GM12878 (cell line): Measurements from ENCODE around the gene CACNA1D. TPM values are rescaled to one million over a fixed set of nuclear protein-coding genes. Genes with fewer than 3 reads are reported as not detected.
A peak's percentile ranks its signal among the peaks of the same experiment; 100 is the strongest.

Experiments
- ATAC-seq: fragments of 200-7000 bp; cut with Tn5 transposase; 3 replicates; pipeline ENCODE4 v1.9.1; 2020; ENCODE audit warnings: mild to moderate bottlenecking, moderate library complexity
- BruUV-seq: library from RNA; stranded (reverse); fragments of 400-500 nt; replicated peaks from 2 replicates; lab custom pipeline; 2021; lab: Mats Ljungman, UMichigan
- CTCF ChIA-PET: fragments of 300-600 bp; sonication (Branson Sonifier 250); formaldehyde crosslinking; extraction: SDS; loops from one replicate; lab custom pipeline; 2021; ENCODE audit warnings: inconsistent platforms; lab: Yijun Ruan, JAX
- POLR2A ChIA-PET: fragments of 350-600 bp; formaldehyde crosslinking; extraction: SDS; loops from one replicate; lab custom pipeline; 2021; ENCODE audit warnings: inconsistent platforms; lab: Charles Lee
- RAD21 ChIA-PET: fragments of 300-600 bp; sonication (Branson Sonifier 250); formaldehyde crosslinking; loops from one replicate; lab custom pipeline; 2023; ENCODE audit warnings: antibody characterized with exemption; ENCODE audit not compliant: unreplicated experiment; lab: Charles Lee
- SMC1A ChIA-PET: fragments of 300-600 bp; sonication (Branson Sonifier 250); formaldehyde crosslinking; loops from one replicate; lab custom pipeline; 2023; ENCODE audit not compliant: unreplicated experiment, uncharacterized antibody; lab: Charles Lee
- DNase-seq: peaks from one replicate; pipeline ENCODE4 v3.0.0-alpha.2; 2011; ENCODE audit warnings: low read depth, low spot score
- FAIRE-seq: peaks from 3 replicates; lab custom pipeline; 2011; peaks lifted over from hg19 to GRCh38; lab: Jason Lieb, UNC
- H2AFZ ChIP-seq: 2 replicates; pipeline ENCODE4 v1.6.0; 2011; ENCODE audit warnings: low read depth, low read length, control low read depth; ENCODE audit not compliant: control insufficient read depth
- H3K27ac ChIP-seq: 2 replicates; pipeline ENCODE4 v1.5.1; 2011; ENCODE audit warnings: control low read depth; ENCODE audit not compliant: control insufficient read depth, insufficient read depth
- H3K27me3 ChIP-seq, 2 experiments: replicated peaks in 1 of 2; 2 replicates each; pipeline versions ENCODE4 v1.6.0 to v1.6.1; 2011; ENCODE audit warnings: low read length in 1 of 2; ENCODE audit not compliant: control insufficient read depth in 2 of 2, insufficient read depth in 2 of 2
- H3K36me3 ChIP-seq, 2 experiments: 2 replicates each; pipeline ENCODE4 v1.5.1; 2011; ENCODE audit warnings: low read length in 1 of 2; ENCODE audit not compliant: control insufficient read depth in 2 of 2, insufficient read depth in 2 of 2
- H3K4me1 ChIP-seq: 2 replicates; pipeline ENCODE4 v1.6.1; 2011; ENCODE audit warnings: mild to moderate bottlenecking, low read length, moderate library complexity, mixed read lengths; ENCODE audit not compliant: control insufficient read depth, insufficient read depth
- H3K4me2 ChIP-seq: 2 replicates; pipeline ENCODE4 v1.6.0; 2011; ENCODE audit warnings: control low read depth; ENCODE audit not compliant: control insufficient read depth, insufficient read depth
- H3K4me3 ChIP-seq: fragments of 200-600 bp; sonication (generic); 2 replicates; pipeline ENCODE4 v1.5.1; 2016
- H3K79me2 ChIP-seq: 2 replicates; pipeline ENCODE4 v1.6.0; 2011; ENCODE audit warnings: low read length; ENCODE audit not compliant: control insufficient read depth, insufficient read depth
- H3K9ac ChIP-seq: 2 replicates; pipeline ENCODE4 v1.8.0; 2011; ENCODE audit warnings: low read length, control low read depth, mixed read lengths; ENCODE audit not compliant: control insufficient read depth, insufficient read depth
- H3K9me3 ChIP-seq: replicated peaks from 3 replicates; pipeline ENCODE4 v1.5.1; 2011; ENCODE audit warnings: mild to moderate bottlenecking, low read length; ENCODE audit not compliant: control insufficient read depth, insufficient read depth
- H4K20me1 ChIP-seq: 2 replicates; pipeline ENCODE4 v1.6.0; 2011; ENCODE audit not compliant: control insufficient read depth, insufficient read depth
- BHLHE40 ChIP-seq, 2 experiments: fragments of 450-650 bp in 1 of 2; IDR thresholded peaks; 2 replicates each; pipeline ENCODE4 v1.6.1; 2011 to 2017; ENCODE audit warnings: low read depth in 2 of 2, borderline replicate concordance in 1 of 2, improper control_type of control experiment in 1 of 2, low read length in 1 of 2, mild to moderate bottlenecking in 1 of 2
- HCFC1 ChIP-seq: fragments of 150-350 bp; IDR thresholded peaks from 2 replicates; pipeline ENCODE4 v1.6.1; 2014; ENCODE audit warnings: low read length
- MYC ChIP-seq: IDR thresholded peaks from 2 replicates; pipeline ENCODE4 v1.6.1; 2011; ENCODE audit warnings: mild to moderate bottlenecking, low read length, moderate library complexity, inconsistent platforms; ENCODE audit not compliant: insufficient read depth, insufficient replicate concordance, insufficient read length, severe bottlenecking
- NFIC ChIP-seq: IDR thresholded peaks from 2 replicates; pipeline ENCODE4 v1.6.1; 2012; ENCODE audit warnings: low read depth, mild to moderate bottlenecking, inconsistent platforms, low read length, moderate library complexity
- NR2F1 ChIP-seq: fragments of 450-650 bp; conservative IDR thresholded peaks from 2 replicates; pipeline ENCODE4 v1.6.1; 2017; ENCODE audit warnings: mild to moderate bottlenecking
- POLR2A ChIP-seq: IDR thresholded peaks from 2 replicates; pipeline ENCODE4 v1.6.1; 2011; ENCODE audit warnings: low read depth, mild to moderate bottlenecking, low read length
- TCF12 ChIP-seq: IDR thresholded peaks from 2 replicates; pipeline ENCODE4 v1.6.1; 2011; ENCODE audit warnings: low read depth, mild to moderate bottlenecking, low read length
- USF1 ChIP-seq: IDR thresholded peaks from 2 replicates; pipeline ENCODE4 v1.6.1; 2011; ENCODE audit warnings: borderline replicate concordance, low read depth, mild to moderate bottlenecking, moderate library complexity, mixed read lengths, low read length; ENCODE audit not compliant: insufficient read depth; ENCODE audit errors: extremely low read length
- YBX1 ChIP-seq: fragments of 450-650 bp; IDR thresholded peaks from 2 replicates; pipeline ENCODE4 v1.6.1; 2016; ENCODE audit warnings: antibody characterized with exemption
- WGBS: methylation state at CpG from one replicate; pipeline ENCODE4 v1.1.6; 2016; ENCODE audit warnings: low lambda C conversion rate; ENCODE audit not compliant: insufficient replicate concordance, insufficient coverage; ENCODE audit errors: missing lambda C conversion rate; 5-methylcytosine and 5-hydroxymethylcytosine counted together
- in situ Hi-C: fragments of 300-500 bp; cut with MboI; formaldehyde crosslinking; loops from 9 replicates; pipeline ENCODE4 v1.14.3; 2018; ENCODE audit warnings: mixed read lengths
- intact Hi-C: fragments of 100-400 bp; cut with micrococcal nuclease; formaldehyde crosslinking; loops from one replicate; pipeline ENCODE4 v1.14.2; 2022; ENCODE audit not compliant: unreplicated experiment
- polyA plus RNA-seq, 11 experiments: library from polyadenylated mRNA; depleted of rRNA in 4 of 11; unstranded in 6 of 11; stranded (reverse) in 5 of 11; fragments of >200 nt; fragmentation: Nextera tagmentation in 4 of 11; fragmentation: Illumina TruSeq in 1 of 11; extraction: Ambion mirVana in 4 of 11; extraction: Trizol in 1 of 11; gene quantifications; 1 replicate in 1 of 11; 2 replicates in 10 of 11; pipeline versions ENCODE4 v1.2.1 to v1.2.3, GENCODE V29; 2011 to 2016; ENCODE audit warnings: inconsistent platforms in 2 of 11, missing spikeins in 2 of 11, low read depth in 1 of 11
- total RNA-seq, 4 experiments: library from RNA; depleted of rRNA in 3 of 4; stranded (reverse); fragments of >200 nt in 3 of 4; fragmentation: Illumina TruSeq in 1 of 4; extraction: Trizol in 1 of 4; gene quantifications; 2 replicates each; pipeline versions ENCODE4 v1.2.1 to v1.2.3, GENCODE V29; 2013 to 2021
- TF ChIP-seq, protein P1 (sequence below): IDR thresholded peaks from 2 replicates; pipeline ENCODE4 v1.6.1; 2012; ENCODE audit warnings: low read depth, low read length, improper control_type of control experiment
- TF ChIP-seq, protein P2 (sequence below): fragments of 450-650 bp; IDR thresholded peaks from 2 replicates; pipeline ENCODE4 v1.6.1; 2017; ENCODE audit warnings: mild to moderate bottlenecking, moderate library complexity

Gene CACNA1D
- total and polyA plus RNA-seq, 10 of the 15 experiments (the other 5 are each of a cell fraction or from before 2014, with no cell fraction given): 0.21 to 24.4 (median 1.6) TPM

GRCh38 chr3:53750253-53751210, 256.1 kb downstream of the CACNA1D start:
- Histone ChIP-seq H3K36me3 (no peaks in the 10 kb centered on the region), H3K27ac (peak overlapping the region; percentile 92), H3K9ac (no peak overlapping the region), H3K4me2 (peak overlapping the region; percentile 90; the same call in 1 of the 2 replicates), H3K4me1 (peaks cover 63% of the 10 kb centered on the region), H3K27me3 (no peaks in the 10 kb centered on the region), H3K79me2 (no peaks in the 10 kb centered on the region), H2AFZ (peak overlapping the region; percentile 20; the same call in 1 of the 2 replicates), H4K20me1 (no peaks in the 10 kb centered on the region), H3K9me3 (no peaks in the 10 kb centered on the region), H3K4me3 (no peak overlapping the region)
- no peak for DNase-seq
- SMC1A ChIA-PET: interaction anchor here (0.8 to 5.4 kb wide), 6 partner anchors 14 to 131 kb away, joined by 3 to 40 read pairs (median 4); no protein-coding TSS in a partner anchor
- CTCF ChIA-PET: interaction anchor here (0.8 to 1.1 kb wide), 2 partner anchors 18 to 26 kb away, joined by 3 to 4 read pairs; no protein-coding TSS in a partner anchor
- ATAC-seq: peak; percentile 56
- 45% methylated on average over 17 of the region's 17 CpGs for WGBS
- no peak for FAIRE-seq
- POLR2A ChIA-PET: interaction anchor here (0.7 to 4.0 kb wide), 5 partner anchors 22 to 98 kb away, joined by 3 to 19 read pairs (median 3); no protein-coding TSS in a partner anchor
- BruUV-seq: no TSS peak
- in situ Hi-C loops: no loop called here
- RAD21 ChIA-PET: interaction anchor here (1.0 to 3.5 kb wide), 4 partner anchors 16 to 93 kb away, joined by 3 to 17 read pairs (median 7); no protein-coding TSS in a partner anchor
- intact Hi-C loops: no loop called here
- TF ChIP-seq YBX1 (no peak), TCF12 (0 out of 2 replicates have a peak, but pooled peaks have one; percentile 44), USF1 (no peak), NR2F1 (no peak), NFIC (no peak), BHLHE40 (IDR thresholded peaks at IDR 0.05; ENCODE audit: borderline replicate concordance in 1 of 2, low read depth in 2 of 2, low read length in 1 of 2) (no peak), HCFC1 (no peak), MYC (no peak), POLR2A (no peak)
- TF ChIP-seq, protein P1, sequence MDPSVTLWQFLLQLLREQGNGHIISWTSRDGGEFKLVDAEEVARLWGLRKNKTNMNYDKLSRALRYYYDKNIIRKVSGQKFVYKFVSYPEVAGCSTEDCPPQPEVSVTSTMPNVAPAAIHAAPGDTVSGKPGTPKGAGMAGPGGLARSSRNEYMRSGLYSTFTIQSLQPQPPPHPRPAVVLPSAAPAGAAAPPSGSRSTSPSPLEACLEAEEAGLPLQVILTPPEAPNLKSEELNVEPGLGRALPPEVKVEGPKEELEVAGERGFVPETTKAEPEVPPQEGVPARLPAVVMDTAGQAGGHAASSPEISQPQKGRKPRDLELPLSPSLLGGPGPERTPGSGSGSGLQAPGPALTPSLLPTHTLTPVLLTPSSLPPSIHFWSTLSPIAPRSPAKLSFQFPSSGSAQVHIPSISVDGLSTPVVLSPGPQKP: no peak
- TF ChIP-seq, protein P2, sequence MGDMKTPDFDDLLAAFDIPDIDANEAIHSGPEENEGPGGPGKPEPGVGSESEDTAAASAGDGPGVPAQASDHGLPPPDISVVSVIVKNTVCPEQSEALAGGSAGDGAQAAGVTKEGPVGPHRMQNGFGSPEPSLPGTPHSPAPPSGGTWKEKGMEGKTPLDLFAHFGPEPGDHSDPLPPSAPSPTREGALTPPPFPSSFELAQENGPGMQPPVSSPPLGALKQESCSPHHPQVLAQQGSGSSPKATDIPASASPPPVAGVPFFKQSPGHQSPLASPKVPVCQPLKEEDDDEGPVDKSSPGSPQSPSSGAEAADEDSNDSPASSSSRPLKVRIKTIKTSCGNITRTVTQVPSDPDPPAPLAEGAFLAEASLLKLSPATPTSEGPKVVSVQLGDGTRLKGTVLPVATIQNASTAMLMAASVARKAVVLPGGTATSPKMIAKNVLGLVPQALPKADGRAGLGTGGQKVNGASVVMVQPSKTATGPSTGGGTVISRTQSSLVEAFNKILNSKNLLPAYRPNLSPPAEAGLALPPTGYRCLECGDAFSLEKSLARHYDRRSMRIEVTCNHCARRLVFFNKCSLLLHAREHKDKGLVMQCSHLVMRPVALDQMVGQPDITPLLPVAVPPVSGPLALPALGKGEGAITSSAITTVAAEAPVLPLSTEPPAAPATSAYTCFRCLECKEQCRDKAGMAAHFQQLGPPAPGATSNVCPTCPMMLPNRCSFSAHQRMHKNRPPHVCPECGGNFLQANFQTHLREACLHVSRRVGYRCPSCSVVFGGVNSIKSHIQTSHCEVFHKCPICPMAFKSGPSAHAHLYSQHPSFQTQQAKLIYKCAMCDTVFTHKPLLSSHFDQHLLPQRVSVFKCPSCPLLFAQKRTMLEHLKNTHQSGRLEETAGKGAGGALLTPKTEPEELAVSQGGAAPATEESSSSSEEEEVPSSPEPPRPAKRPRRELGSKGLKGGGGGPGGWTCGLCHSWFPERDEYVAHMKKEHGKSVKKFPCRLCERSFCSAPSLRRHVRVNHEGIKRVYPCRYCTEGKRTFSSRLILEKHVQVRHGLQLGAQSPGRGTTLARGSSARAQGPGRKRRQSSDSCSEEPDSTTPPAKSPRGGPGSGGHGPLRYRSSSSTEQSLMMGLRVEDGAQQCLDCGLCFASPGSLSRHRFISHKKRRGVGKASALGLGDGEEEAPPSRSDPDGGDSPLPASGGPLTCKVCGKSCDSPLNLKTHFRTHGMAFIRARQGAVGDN: peak; percentile 62; the same call in 1 of the 2 replicates
